ENCODE results near the gene CTF1. TPM values are rescaled to one million over a fixed set of nuclear protein-coding genes. Genes with fewer than 3 reads are reported as not detected.

Gene CTF1
- total and polyA plus RNA-seq, 8 donors = 4.5 to 10.5 (median 9.0) TPM

- DNase-seq (no peak), ATAC-seq (no peak)
- peaks cover 7 to 45% of the 10 kb centered on the region in 2 donors for H3K4me1 ChIP-seq
- peaks cover 0 to 9% of the 10 kb centered on the region in 2 donors for H3K36me3 ChIP-seq
- intact Hi-C loops (cut with DNase I) = no loop called here
- no peaks in the 10 kb centered on the region for H3K9me3 ChIP-seq
- no peak overlapping the region for H3K4me3 ChIP-seq
- H3K27me3 ChIP-seq = no peaks in the 10 kb centered on the region
- no peak for TF ChIP-seq CTCF (IDR thresholded peaks at IDR 0.05)
- peak overlapping the region in 1 of 2 donors; percentile 13 for H3K27ac ChIP-seq
Observed at GRCh38 chr16:30951193-30951592, 54.8 kb downstream of the CTF1 start.

GRCh38 chr16:30951750-30952149 lies 55.3 kb downstream of the CTF1 start:
- no peaks in the 10 kb centered on the region for H3K9me3 ChIP-seq
- H3K4me1 ChIP-seq = peaks cover 7 to 51% of the 10 kb centered on the region in 2 donors
- DNase-seq (peak in 2 of 4 donors; percentile 60 to 79), ATAC-seq (no peak)
- TF ChIP-seq CTCF (IDR thresholded peaks at IDR 0.05) = no peak
- H3K36me3 ChIP-seq = peaks cover 0 to 4% of the 10 kb centered on the region in 2 donors
- no peak overlapping the region for H3K4me3 ChIP-seq
- intact Hi-C loops (cut with DNase I) = no loop called here
- H3K27me3 ChIP-seq = no peaks in the 10 kb centered on the region
- H3K27ac ChIP-seq = peak overlapping the region in 1 of 2 donors; percentile 13

GRCh38 chr16:30953111-30953510 lies 56.7 kb downstream of the CTF1 start:
- no peak for TF ChIP-seq CTCF (IDR thresholded peaks at IDR 0.05)
- Histone ChIP-seq H3K9me3 (no peaks in the 10 kb centered on the region), H3K4me3 (no peak overlapping the region), H3K27ac (peak overlapping the region in 1 of 2 donors; percentile 13), H3K4me1 (peaks cover 7 to 48% of the 10 kb centered on the region in 2 donors), H3K27me3 (no peaks in the 10 kb centered on the region), H3K36me3 (no peaks in the 10 kb centered on the region)
- intact Hi-C loops (cut with DNase I) = no loop called here
- ATAC-seq (no peak), DNase-seq (no peak)

Small RNA genes lying within 50 kb of the gene (microRNA-seq; reads per million reads assigned to microRNA genes)
- gene MIR4519 (0.50 to 2.0 reads per million in 2 donors), gene MIR762 (0 to 0.14 reads per million in 2 donors)

Other genes starting within 250 kb of the CTF1 start
- 10 to 100 TPM; 46.1 to 58.8 TPM for gene PRR14, start 245.7 kb upstream of the CTF1 start, total RNA-seq
- 10 to 100 TPM; 39.2 to 50.3 (median 44.1) TPM for gene PRR14, start 245.7 kb upstream of the CTF1 start, polyA plus RNA-seq (ENCODE audit: insufficient read length in 6 of 6)
- gene FBRS, start 238.2 kb upstream of the CTF1 start, total RNA-seq = 10 to 100 TPM; 52.1 to 62.3 TPM
- 10 to 100 TPM; 54.1 to 80.8 (median 64.0) TPM for gene FBRS, start 238.2 kb upstream of the CTF1 start, polyA plus RNA-seq (ENCODE audit: insufficient read length in 6 of 6)
- gene SRCAP, start 197.4 kb upstream of the CTF1 start, total RNA-seq = 10 to 100 TPM; 57.1 to 67.4 TPM
- 10 to 100 TPM; 30.7 to 48.5 (median 39.0) TPM for gene SRCAP, start 197.4 kb upstream of the CTF1 start, polyA plus RNA-seq (ENCODE audit: insufficient read length in 6 of 6)
- 10 to 100 TPM; 28.8 to 31.2 TPM for gene PHKG2, start 148.2 kb upstream of the CTF1 start, total RNA-seq
- 10 to 100 TPM; 24.5 to 35.8 (median 29.3) TPM for gene PHKG2, start 148.2 kb upstream of the CTF1 start, polyA plus RNA-seq (ENCODE audit: insufficient read length in 6 of 6)
- 10 to 100 TPM in 1 of 2 donors, 1 to 10 TPM in 1; 6.6 to 10.9 TPM for gene CFAP119, start 134.6 kb upstream of the CTF1 start, total RNA-seq
- gene CFAP119, start 134.6 kb upstream of the CTF1 start, polyA plus RNA-seq (ENCODE audit: insufficient read length in 6 of 6) = 1 to 10 TPM; 5.1 to 7.6 (median 6.8) TPM
- 10 to 100 TPM; 93.4 to 98.7 TPM for gene RNF40, start 134.3 kb upstream of the CTF1 start, total RNA-seq
- 100 to 1,000 TPM in 3 of 6 donors, 10 to 100 TPM in 3; 87.8 to 116 (median 100) TPM for gene RNF40, start 134.3 kb upstream of the CTF1 start, polyA plus RNA-seq (ENCODE audit: insufficient read length in 6 of 6)
- 10 to 100 TPM; 12.3 to 13.1 TPM for gene ZNF629, start 109.4 kb upstream of the CTF1 start, total RNA-seq
- 10 to 100 TPM; 17.8 to 22.8 (median 20.9) TPM for gene ZNF629, start 109.4 kb upstream of the CTF1 start, polyA plus RNA-seq (ENCODE audit: insufficient read length in 6 of 6)
- 10 to 100 TPM; 25.8 to 29.3 TPM for gene BCL7C, start 2.5 kb upstream of the CTF1 start, total RNA-seq
- gene BCL7C, start 2.5 kb upstream of the CTF1 start, polyA plus RNA-seq (ENCODE audit: insufficient read length in 6 of 6) = 10 to 100 TPM; 36.0 to 50.5 (median 46.5) TPM
- 10 to 100 TPM; 11.2 to 18.7 TPM for gene FBXL19, start 27.0 kb downstream of the CTF1 start, total RNA-seq
- gene FBXL19, start 27.0 kb downstream of the CTF1 start, polyA plus RNA-seq (ENCODE audit: insufficient read length in 6 of 6) = 10 to 100 TPM; 13.8 to 26.8 (median 20.9) TPM
- gene ORAI3, start 52.5 kb downstream of the CTF1 start, total RNA-seq = 10 to 100 TPM; 20.7 to 23.2 TPM
- 10 to 100 TPM; 16.9 to 20.7 (median 18.6) TPM for gene ORAI3, start 52.5 kb downstream of the CTF1 start, polyA plus RNA-seq (ENCODE audit: insufficient read length in 6 of 6)
- 10 to 100 TPM; 12.1 to 16.4 TPM for gene SETD1A, start 61.1 kb downstream of the CTF1 start, total RNA-seq
- gene SETD1A, start 61.1 kb downstream of the CTF1 start, polyA plus RNA-seq (ENCODE audit: insufficient read length in 6 of 6) = 10 to 100 TPM; 14.7 to 21.5 (median 15.3) TPM
- 10 to 100 TPM; 25.9 to 28.4 TPM for gene HSD3B7, start 88.6 kb downstream of the CTF1 start, total RNA-seq
- 1 to 10 TPM; 3.9 to 5.1 (median 4.5) TPM for gene HSD3B7, start 88.6 kb downstream of the CTF1 start, polyA plus RNA-seq (ENCODE audit: insufficient read length in 6 of 6)
- gene STX1B, start 114.0 kb downstream of the CTF1 start, total RNA-seq = under 1 TPM; 0.47 to 0.50 TPM
- under 1 TPM; 0.24 to 0.85 (median 0.60) TPM for gene STX1B, start 114.0 kb downstream of the CTF1 start, polyA plus RNA-seq (ENCODE audit: insufficient read length in 6 of 6)
- gene STX4, start 136.9 kb downstream of the CTF1 start, total RNA-seq = 10 to 100 TPM; 65.4 to 84.8 TPM
- 10 to 100 TPM; 37.7 to 47.6 (median 42.0) TPM for gene STX4, start 136.9 kb downstream of the CTF1 start, polyA plus RNA-seq (ENCODE audit: insufficient read length in 6 of 6)
- gene ZNF668, start 177.6 kb downstream of the CTF1 start, total RNA-seq = 10 to 100 TPM; 11.8 to 12.2 TPM
- gene ZNF668, start 177.6 kb downstream of the CTF1 start, polyA plus RNA-seq (ENCODE audit: insufficient read length in 6 of 6) = 1 to 10 TPM; 3.8 to 5.9 (median 5.4) TPM
- gene ZNF646, start 177.8 kb downstream of the CTF1 start, total RNA-seq = 10 to 100 TPM; 15.1 to 18.1 TPM
- gene ZNF646, start 177.8 kb downstream of the CTF1 start, polyA plus RNA-seq (ENCODE audit: insufficient read length in 6 of 6) = 10 to 100 TPM; 11.3 to 14.6 (median 12.9) TPM
- gene PRSS53, start 192.3 kb downstream of the CTF1 start, total RNA-seq = 1 to 10 TPM; 1.9 to 2.9 TPM
- 1 to 10 TPM in 5 of 6 donors, under 1 TPM in 1; 0.96 to 2.9 (median 2.2) TPM for gene PRSS53, start 192.3 kb downstream of the CTF1 start, polyA plus RNA-seq (ENCODE audit: insufficient read length in 6 of 6)
- gene VKORC1, start 198.2 kb downstream of the CTF1 start, total RNA-seq = 100 to 1,000 TPM in 1 of 2 donors, 10 to 100 TPM in 1; 76.4 to 102 TPM
- 10 to 100 TPM; 62.0 to 66.5 (median 63.6) TPM for gene VKORC1, start 198.2 kb downstream of the CTF1 start, polyA plus RNA-seq (ENCODE audit: insufficient read length in 6 of 6)
- 10 to 100 TPM; 36.1 to 43.8 TPM for gene BCKDK, start 211.8 kb downstream of the CTF1 start, total RNA-seq
- gene BCKDK, start 211.8 kb downstream of the CTF1 start, polyA plus RNA-seq (ENCODE audit: insufficient read length in 6 of 6) = 10 to 100 TPM; 32.8 to 40.9 (median 38.9) TPM
- gene KAT8, start 221.1 kb downstream of the CTF1 start, total RNA-seq = 10 to 100 TPM; 49.8 to 55.0 TPM
- 10 to 100 TPM; 59.6 to 74.6 (median 63.9) TPM for gene KAT8, start 221.1 kb downstream of the CTF1 start, polyA plus RNA-seq (ENCODE audit: insufficient read length in 6 of 6)
- 100 to 1,000 TPM in 1 of 2 donors, 10 to 100 TPM in 1; 61.2 to 129 TPM for gene PRSS8, start 239.1 kb downstream of the CTF1 start, total RNA-seq
- gene PRSS8, start 239.1 kb downstream of the CTF1 start, polyA plus RNA-seq (ENCODE audit: insufficient read length in 6 of 6) = 100 to 1,000 TPM in 5 of 6 donors, 10 to 100 TPM in 1; 98.0 to 123 (median 107) TPM

All from left lung (tissue), 10 donors.